Stimulated activated CD4-positive, alpha-beta T cell treated with anti-CD3 and anti-CD28 coated beads, TNF-alpha, amount 100 ng/mL, for 4 hours (primary cell): ENCODE measurements around the gene CCDC88B.

Source experiments
- DNase-seq, 3 experiments: peaks; one replicate each; pipeline ENCODE4 v3.0.0-alpha.2; 2020; ENCODE audit warnings: low read depth in 3 of 3

The CCDC88B gene

DNA sequence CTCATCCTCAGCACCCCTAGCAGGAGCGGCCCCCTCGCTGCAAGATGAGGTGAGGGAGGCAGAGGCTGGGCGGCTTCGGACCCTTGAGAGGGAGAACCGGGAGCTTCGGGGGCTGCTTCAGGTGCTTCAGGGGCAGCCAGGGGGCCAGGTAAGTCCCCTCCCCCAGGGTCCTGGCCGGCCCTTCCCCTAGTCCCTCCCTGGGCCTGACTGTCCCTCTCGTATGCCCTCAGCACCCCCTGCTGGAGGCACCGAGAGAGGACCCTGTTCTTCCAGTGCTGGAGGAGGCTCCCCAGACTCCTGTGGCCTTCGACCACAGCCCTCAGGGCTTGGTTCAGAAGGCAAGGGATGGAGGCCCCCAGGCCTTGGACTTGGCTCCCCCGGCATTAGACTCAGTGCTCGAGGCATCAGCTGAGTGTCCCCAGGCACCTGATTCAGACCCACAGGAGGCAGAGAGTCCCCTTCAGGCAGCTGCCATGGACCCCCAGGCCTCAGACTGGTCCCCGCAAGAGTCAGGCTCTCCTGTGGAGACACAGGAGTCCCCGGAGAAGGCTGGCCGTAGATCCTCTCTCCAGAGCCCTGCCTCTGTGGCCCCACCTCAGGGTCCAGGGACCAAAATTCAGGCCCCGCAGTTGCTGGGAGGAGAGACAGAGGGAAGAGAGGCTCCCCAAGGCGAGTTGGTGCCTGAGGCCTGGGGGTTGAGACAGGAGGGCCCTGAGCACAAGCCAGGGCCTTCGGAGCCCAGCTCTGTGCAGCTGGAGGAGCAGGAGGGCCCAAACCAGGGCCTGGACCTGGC, 4.0 kb downstream of the CCDC88B start:
- no peak for DNase-seq

- no peak for DNase-seq
Measured at GRCh38 chr11:64344787-64345186, 4.8 kb downstream of the CCDC88B start.

GRCh38 chr11:64347193-64347867, 7.3 kb downstream of the CCDC88B start:
- no peak for DNase-seq

DNA sequence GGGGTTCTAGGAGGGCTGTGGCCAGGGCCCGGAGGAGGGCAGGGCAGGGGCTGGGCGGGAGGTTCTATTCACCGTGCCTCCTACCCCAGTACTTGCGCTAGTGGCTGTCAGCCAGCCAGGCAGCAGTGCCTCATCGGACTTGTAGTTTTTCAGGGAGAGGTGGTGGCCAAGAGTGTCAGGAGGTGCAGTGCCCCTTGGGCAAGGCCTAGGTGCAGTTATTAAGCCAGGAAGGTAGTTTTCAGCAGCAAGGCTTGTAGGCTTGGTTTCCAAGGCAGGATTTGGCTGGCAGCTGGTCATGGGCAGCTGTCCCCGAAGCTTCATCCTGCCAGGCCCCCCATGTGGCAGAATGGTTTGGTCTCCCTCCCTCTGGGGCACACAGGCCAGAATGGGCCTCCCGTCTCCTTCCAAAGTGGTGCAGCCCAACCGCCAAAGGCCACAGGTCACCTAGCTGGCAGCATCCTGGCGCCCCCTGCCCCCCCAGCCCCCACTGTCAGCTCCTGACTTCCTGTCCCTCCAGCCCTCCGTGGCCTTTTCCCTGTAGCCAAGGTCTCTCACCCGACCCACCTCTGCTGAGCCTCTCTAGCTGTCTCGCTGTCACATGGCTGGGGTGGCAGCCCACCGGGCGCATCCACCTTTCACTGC, 8.5 kb downstream of the CCDC88B start:
- DNase-seq: no peak

DNA sequence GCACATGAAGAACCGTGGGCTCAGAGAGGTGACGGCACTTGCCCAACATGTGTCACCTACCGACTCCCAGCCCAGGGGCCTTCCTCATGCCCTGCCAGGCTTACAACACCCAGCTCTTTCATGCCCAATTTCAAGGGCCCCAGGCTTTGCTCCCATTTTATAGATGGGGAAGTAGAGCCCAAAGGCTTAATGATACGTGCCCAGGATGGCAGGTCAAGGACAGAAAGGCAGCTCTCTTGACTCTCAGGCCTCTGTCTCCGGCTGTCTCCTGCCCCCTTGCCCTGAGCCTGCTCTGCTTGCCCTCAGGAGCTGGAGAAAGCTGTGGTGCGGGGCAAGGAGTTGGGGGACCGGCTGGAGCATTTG, 9.0 kb downstream of the CCDC88B start:
- DNase-seq: no peak

GRCh38 chr11:64349404-64349803, 9.4 kb downstream of the CCDC88B start:
- DNase-seq: no peak

DNA sequence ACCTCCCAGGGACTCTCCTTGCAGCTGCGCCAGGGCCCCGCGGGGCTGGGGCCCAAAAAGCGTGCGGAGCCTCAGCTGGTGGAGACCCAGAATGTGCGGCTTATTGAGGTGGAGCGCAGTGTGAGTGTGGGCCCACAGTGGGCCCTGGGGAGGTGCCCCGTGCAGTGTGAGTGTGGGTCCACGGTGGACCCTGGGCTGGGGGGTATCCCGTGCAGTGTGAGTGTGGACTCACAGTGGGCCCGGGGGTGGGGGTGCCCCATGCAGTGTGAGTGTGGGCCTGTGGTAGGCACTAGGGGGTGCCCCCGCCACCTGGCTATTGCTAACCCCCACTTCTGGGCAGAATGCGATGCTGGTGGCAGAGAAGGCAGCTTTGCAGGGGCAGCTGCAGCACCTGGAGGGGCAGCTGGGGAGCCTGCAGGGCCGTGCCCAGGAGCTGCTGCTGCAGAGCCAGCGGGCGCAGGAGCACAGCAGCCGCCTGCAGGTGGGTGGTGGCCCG, 11.2 kb downstream of the CCDC88B start:
- DNase-seq: no peak

DNA sequence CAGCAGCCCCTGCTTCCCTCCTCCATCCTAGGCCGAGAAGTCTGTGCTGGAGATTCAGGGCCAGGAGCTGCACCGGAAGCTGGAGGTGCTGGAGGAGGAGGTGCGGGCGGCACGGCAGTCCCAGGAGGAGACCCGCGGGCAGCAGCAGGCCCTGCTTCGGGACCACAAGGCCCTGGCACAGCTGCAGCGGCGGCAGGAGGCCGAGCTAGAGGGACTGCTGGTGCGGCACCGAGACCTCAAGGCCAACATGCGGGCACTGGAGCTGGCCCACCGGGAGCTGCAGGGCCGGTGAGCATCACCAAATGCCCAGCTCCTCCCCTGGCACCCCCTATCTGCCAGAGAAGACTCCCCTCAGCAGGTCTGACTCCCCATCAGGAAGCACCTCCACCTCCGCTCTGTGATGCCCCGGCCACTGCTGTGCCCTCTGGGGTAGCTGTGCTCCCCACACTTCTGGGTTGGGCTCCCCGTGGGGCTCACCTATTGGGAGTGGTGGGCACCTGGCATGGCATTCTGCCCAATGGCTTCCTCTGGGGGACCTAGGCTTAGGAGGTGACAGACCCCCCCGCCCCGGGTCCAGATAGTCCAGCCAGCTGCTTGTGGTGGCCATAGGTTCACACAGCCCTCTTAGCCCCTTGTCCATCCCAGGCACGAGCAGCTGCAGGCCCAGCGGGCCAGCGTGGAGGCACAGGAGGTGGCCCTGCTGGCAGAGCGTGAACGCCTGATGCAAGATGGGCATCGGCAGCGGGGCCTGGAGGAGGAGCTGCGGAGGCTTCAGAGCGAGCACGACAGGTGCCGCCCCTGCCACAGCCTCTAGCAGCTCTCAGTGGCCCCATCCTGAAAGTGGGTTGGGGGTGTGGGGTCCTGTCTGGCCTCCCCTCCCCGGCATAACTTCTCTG, 12.3 kb downstream of the CCDC88B start:
- no peak for DNase-seq

DNA sequence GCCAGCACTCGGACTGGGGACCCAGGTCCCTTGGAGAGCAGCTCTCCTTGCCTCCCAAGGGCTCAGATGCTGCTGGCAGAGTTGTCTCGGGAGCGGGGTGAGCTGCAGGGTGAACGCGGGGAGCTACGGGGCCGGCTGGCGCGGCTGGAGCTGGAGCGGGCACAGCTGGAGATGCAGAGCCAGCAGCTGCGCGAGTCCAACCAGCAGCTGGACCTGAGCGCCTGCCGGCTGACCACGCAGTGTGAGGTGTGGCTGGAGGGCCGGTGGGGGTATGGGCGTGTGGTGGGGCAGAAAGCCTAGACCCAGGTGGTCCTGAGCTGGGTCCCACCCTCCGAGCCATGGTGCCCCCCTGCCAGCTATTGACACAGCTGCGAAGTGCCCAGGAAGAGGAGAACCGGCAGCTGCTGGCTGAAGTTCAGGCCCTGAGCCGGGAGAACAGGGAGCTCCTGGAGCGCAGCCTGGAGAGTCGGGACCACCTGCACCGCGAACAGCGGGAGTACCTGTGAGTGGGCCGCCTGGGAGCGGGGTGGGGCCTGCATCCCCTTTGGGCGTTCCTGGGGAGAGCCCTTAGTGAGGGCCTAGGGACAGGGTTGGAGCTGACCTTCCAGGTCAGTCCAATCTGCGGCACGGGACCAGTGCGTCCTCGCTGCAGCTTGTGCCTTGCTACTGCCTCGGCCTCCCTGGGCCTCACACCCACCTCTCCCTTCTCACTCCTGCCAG, 13.2 kb downstream of the CCDC88B start:
- DNase-seq: no peak

GRCh38 chr11:64353715-64354506, 13.9 kb downstream of the CCDC88B start:
- no peak for DNase-seq

GRCh38 chr11:64355078-64355940, 15.3 kb downstream of the CCDC88B start:
- DNase-seq: no peak

- DNase-seq: no peak
Measured at GRCh38 chr11:64356498-64357411, 16.8 kb downstream of the CCDC88B start.

DNA sequence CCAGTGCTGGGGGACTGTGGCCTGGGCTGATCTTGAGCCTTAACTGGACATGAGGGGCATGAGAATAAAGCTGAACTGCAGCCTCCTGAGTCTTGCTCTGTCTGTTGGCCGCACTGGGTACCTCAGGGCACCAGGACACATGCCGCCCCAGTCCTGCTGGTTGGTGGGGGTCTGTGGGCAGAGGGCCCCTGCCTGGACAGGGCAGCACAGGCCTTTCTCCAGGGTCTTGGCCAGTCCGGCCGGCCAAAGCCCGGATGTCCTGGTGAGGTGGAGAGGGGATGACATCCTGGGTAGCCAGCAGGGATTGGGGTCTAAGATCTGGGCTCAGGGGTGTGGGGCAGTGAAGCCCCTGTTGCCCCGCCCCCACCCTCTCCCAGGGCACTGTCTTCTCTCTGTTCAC, 17.4 kb downstream of the CCDC88B start:
- no peak for DNase-seq

DNA sequence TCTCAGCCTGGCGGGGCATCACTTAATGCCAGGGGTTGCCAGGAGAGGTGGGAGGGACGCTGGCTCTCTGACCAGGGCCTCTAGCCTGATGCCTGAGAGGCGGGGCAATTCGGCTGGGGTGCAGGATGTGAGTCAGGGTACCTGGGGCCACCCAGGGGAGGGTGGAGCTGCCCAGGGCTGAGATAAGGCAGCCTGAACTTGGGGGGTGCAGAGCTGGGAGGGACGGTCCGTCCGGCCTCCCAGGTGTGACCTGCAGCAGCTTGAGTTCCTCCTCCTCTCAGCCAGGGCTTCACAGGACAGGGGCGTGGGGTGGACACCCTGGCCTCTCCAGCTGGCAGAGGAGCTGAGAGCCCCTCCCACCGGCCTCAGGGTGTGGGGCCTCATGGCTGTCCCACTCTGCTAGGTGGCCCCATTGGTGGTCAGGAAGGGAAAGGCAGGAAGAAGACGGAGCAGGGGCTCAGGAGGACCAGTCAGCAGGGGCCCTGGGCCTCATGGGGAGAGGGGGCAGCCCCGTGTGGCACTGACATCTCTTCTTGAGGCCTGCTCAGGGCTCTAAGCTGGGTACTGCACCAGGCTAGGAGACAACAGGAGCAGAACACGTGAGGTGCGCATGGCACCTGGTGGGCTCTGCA, 18.0 kb downstream of the CCDC88B start:
- peak in 1 of 3 experiments; percentile 18 for DNase-seq

DNA sequence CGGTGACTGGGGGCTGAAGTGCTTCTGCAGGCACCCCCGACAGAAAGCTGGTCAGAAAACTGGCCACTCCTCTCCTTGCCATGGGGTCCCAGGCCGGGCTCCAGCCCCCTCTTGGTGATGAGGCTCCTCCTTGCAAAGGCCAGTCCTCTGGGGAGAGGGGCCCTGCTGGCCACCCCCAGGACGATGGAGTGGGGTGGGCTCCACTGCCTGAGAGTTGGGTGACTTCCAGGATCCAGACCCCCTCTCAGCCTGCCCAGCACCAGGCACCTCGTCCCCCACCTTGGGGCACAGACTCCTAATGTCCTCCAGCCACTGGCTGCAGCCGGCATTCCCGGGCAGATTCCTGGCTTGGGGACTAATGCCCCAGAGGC, 18.5 kb downstream of the CCDC88B start:
- no peak for DNase-seq

- DNase-seq: peak in 1 of 3 experiments; percentile 35
Measured at GRCh38 chr11:64358907-64359711, 19.1 kb downstream of the CCDC88B start, which contains the start of gene RPS6KA4. Gene RPS6KA4 (plus strand): TSS chr11:64359162. CDS start chr11:64359236, 74 bp downstream.
